H54 (cell line): ENCODE results near the gene ACP2.

ENCODE experiments used
- DNase-seq: peaks from one replicate; pipeline ENCODE4 v3.0.0; 2011; ENCODE audit warnings: low spot score, mixed read lengths; ENCODE audit not compliant: insufficient read length
- FAIRE-seq: peaks from 3 replicates; lab custom pipeline; 2011; peaks lifted over from hg19 to GRCh38; lab: Jason Lieb, UNC
- POLR2A ChIP-seq: IDR thresholded peaks from 2 replicates; pipeline ENCODE4 v1.6.1; 2011; ENCODE audit warnings: low read depth, mild to moderate bottlenecking, low read length

The ACP2 gene

DNA sequence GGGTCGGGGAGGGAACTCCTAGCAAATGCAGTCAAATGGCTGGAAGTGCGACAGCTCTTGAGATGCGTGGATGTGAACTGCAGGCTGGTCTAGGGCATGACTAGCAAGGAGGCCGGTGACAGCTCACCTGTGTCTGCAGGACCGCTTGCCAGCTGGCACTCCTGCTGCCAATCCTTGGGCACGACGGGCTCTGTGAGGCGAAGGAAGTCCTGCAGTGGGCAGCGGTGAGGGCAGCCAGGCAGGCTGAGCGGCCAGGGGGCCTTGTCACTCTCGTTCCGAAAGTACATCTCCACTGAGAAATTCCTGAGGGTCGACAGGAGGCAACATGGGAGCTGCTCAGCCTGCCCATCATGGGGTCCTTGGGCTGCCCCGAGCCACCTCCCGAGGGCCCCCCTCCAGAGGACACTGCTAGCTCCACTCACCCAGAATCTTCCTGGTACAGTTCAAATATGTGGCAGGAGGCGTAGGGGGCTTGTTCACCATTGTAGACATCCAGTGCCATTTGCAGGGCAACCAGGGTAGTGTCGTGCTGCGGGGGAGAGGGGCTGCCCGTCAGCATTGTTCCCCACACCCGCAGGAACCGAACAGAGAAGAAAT lies 5.9 kb downstream of the ACP2 start:
- FAIRE-seq (no peak), DNase-seq (no peak)
- no peak for TF ChIP-seq POLR2A

DNA sequence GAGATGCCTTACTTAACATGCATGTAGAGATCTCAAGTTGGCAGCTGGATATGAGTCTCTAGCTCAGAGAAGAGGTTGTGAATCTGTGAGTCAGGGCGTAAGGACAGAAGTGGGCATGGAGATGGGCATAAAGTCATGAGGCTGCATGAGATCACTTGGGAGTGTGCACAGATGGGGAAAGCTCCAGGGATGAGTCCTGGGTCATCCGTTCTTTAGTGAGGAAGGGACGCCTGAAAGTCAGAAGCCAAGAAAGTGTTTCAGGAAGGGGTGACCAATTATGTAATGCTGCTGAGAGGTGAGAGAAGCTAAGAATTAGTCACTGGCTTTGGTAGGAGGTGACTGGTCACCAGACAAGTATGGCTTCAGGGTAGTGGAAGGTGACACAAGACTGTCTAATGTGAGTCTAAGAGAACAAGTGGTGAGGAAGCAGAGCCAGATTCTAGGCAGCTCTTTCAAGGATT lies 6.7 kb downstream of the ACP2 start:
- FAIRE-seq (no peak), DNase-seq (no peak)
- no peak for TF ChIP-seq POLR2A

DNA sequence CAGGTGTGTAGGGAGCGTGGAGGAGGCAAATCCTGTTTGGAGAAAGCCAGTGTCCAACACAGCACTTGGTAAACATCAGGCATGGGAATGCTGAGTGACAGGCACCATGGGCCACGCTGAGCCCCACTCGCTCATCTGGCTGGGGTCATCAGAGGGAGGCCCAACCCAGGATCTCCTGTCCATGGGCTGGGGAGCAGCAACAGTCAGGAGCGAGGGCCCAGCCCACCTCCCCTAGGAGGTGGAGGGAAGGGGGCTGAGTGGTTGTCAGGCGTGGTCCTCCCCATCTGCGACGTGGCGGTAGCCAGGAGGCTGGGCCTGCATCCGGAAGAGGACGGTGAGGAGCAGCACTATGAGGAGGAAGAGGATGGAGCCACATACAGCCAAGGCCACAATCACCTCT lies 8.8 kb downstream of the ACP2 start:
- FAIRE-seq, result no peak
- no peak for TF ChIP-seq POLR2A

DNA sequence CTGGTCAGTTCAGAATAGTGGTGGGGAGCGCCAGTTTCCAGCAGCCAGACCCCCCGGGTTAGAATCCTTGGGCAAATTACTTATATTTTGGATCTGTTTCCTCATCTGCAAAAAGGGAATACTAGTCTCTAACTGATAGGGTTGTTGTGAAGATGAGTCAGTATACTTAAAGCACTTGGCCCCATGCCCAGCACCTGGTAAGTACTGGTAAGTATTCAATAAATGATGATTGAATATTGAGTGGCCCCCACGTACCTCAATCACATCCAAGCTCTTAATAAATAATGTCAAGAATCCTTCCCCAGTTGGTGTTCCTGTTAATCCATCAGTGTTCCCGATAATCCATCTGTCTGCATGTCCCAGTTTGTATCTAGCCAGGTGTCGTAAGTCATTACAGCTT lies 12.1 kb downstream of the ACP2 start:
- DNase-seq (no peak), FAIRE-seq (no peak)
- no peak for TF ChIP-seq POLR2A

More for the DNA sequence above, 8.8 kb downstream of the ACP2 start:
- DNase-seq, result no peak

GRCh38 chr11:47235163-47235562 lies 13.5 kb downstream of the ACP2 start:
- FAIRE-seq (no peak), DNase-seq (no peak)
- TF ChIP-seq POLR2A, result no peak

DNA sequence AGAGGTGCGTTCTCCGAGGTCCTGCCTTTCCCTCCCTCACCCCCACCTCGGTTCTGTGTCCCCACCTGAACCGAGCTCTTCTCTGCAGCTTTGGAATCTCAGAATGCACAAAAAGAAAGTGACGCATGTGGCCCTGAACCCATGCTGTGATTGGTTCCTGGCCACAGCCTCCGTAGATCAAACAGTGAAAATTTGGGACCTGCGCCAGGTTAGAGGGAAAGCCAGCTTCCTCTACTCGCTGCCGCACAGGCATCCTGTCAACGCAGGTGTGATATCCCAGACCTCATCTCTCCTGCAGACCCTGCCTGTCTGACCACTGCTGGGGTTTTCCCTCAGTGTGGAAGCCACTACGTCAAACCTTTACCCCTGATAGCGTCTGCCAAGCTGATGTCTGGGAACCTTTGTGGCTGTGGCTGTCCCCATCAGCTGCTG lies 13.9 kb downstream of the ACP2 start:
- TF ChIP-seq POLR2A, result 0 out of 2 replicates have a peak, but pooled peaks have one; percentile 7
- no peak for DNase-seq
- no peak for FAIRE-seq

GRCh38 chr11:47233989-47234668 lies 14.5 kb downstream of the ACP2 start:
- peak; percentile 61 for DNase-seq
- FAIRE-seq, result no peak
- TF ChIP-seq POLR2A, result no peak

DNA sequence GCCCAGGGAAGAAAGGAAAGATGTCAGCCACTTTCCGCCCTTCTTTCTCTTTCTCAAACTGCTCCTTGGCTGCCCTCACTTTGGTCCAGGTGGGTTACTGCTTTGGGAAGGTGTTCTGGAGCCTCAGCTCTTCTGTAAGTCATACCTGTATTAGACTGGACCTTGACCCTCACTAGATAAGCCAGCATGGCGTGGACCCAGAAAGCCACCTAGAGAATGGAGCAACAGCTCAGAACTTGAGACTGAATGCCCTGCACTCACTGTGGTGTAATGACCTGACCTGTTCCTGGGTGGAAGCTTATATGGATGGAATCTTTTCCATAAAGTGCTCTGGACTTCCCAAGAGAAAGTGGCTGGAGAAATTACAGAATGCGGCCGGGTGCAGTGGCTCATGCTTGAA lies 15.6 kb downstream of the ACP2 start:
- no peak for DNase-seq
- FAIRE-seq, result no peak

DNA sequence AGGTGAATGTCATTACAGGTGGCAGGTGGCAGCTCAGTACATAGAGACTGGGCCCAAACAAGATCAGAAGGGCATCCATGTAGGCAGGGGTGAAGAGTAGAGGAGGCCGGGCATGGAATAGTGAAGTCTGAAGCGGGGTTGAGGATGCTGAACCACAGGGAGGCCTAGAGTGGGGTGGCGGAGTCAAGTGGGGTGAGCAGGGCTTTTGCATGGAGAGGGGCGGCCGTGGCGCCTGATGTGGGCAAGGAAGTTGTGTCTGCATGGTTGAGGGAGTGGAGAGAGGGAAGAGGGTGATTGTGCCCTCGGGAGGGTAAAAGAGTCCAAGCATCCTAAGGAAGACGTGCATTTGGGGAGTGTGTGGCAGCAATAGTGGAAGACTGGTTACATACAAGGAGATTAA lies 19.5 kb downstream of the ACP2 start:
- no peak for FAIRE-seq
- no peak for DNase-seq
- TF ChIP-seq POLR2A, result no peak

More for the DNA sequence above, 15.6 kb downstream of the ACP2 start:
- no peak for TF ChIP-seq POLR2A

DNA sequence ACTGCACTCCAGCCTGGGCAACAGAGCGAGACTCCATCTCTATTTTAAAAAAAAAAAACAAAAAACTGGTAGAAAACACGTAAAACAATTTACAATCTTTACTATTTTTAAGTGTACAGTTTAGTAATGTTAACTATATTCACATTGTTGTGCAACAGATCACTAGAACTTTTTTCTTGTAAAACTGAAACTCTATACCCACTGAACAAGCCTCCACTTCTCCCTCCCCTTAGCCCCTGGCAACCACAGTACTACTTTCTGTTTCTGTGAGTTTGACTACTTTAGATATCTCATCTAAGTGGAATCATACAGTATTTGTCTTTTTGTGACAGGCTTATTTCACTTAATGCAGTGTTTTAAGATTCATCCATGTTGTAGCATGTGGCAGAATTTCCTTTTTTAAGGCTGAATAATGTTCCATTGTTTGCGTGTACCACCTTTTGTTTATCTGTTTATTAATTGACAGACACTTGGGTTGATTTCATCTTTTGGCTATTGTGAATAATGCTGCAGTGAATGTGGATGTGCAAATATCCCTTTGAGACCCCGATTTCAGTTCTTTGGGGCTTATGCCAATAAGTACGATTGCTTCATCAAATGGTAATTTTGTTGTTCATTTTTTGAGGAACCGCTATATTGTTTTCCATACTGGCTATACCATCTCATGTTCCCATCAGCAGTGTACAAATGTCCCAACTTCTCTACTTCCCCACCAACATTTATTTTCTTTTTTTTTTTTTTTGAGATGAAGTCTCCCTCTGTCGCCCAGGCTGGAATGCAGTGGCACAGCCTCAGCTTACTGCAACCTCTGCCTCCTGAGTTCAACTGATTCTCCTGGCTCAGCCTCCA lies 22.8 kb downstream of the ACP2 start:
- TF ChIP-seq POLR2A, result no peak
- DNase-seq (no peak), FAIRE-seq (no peak)

DNA sequence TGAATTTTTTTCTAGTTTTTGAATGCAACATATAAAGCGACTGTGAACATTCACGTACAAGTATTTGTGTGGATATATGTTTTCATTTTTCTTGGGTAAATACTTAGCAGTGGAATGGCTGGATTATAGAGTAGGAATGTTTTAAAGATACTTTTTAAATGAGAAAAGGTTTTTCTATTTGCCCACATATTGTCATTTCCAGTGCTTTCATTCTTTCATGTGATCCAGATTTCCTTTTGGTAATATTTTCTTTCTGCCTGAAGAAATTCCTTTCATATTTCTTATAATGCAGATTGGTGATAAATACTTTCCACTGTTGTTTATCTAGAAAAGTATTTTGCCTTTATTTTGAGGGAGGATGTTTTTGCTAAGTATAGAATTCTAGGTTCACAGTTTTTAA lies 25.9 kb downstream of the ACP2 start:
- FAIRE-seq, result no peak
- TF ChIP-seq POLR2A, result no peak
- DNase-seq, result no peak

DNA sequence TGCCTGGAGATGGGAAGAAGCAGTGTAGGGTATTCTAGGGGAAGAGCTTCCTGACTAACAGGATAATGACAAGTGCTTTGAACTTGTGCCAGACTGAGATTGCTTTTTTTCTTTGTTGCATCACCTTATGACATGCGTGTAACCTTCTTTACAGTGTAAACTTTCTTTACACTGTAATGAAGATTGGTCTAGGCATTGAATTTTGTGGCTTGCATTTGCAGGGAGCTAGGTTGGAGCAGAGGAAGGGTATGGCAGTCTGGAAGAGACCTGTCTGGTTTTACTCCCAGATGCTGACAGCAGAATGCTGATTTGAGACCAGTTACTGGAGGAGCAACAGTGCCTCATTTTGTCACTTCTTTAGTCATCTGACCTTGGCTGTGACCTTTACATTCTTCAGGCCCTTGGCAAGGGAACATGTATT lies 28.2 kb downstream of the ACP2 start:
- DNase-seq (no peak), FAIRE-seq (no peak)

GRCh38 chr11:47216121-47216798 lies 32.4 kb downstream of the ACP2 start:
- DNase-seq, result peak; percentile 65
- peak; percentile 40 for TF ChIP-seq POLR2A
- FAIRE-seq, result no peak

More for the DNA sequence above, 28.2 kb downstream of the ACP2 start:
- no peak for TF ChIP-seq POLR2A
